Activated CD4-positive, alpha-beta T cell treated with anti-CD3 and anti-CD28 coated beads, Interleukin-2, amount 50 U/mL, for 4 hours (primary cell): ENCODE measurements around the gene TCERG1L.
"Not testable (repeated sequence)": the region's sequence is repeated elsewhere in the genome, so short reads cannot be mapped to it uniquely, and the experiment has no call there.

Source experiments
- DNase-seq, 2 experiments: peaks; one replicate each; pipeline ENCODE4 v3.0.0-alpha.2; 2020

TCERG1L gene

GRCh38 chr10:131079314-131079713 lies 232.2 kb downstream of the TCERG1L start:
- no peak for DNase-seq

- DNase-seq = not testable (repeated sequence)
Measured at GRCh38 chr10:131078882-131079280, 232.6 kb downstream of the TCERG1L start.

GRCh38 chr10:131078131-131078881 lies 233.2 kb downstream of the TCERG1L start:
- no peak for DNase-seq

- DNase-seq = no peak
Measured at GRCh38 chr10:131077724-131078123, 233.8 kb downstream of the TCERG1L start.

GRCh38 chr10:131077031-131077430 lies 234.5 kb downstream of the TCERG1L start:
- no peak for DNase-seq

GRCh38 chr10:131076356-131076755 lies 235.2 kb downstream of the TCERG1L start:
- no peak for DNase-seq

- no peak for DNase-seq
Measured at GRCh38 chr10:131075218-131075770, 236.2 kb downstream of the TCERG1L start.

- no peak for DNase-seq
Measured at GRCh38 chr10:131074682-131075081, 236.8 kb downstream of the TCERG1L start.

- no peak for DNase-seq
Measured at GRCh38 chr10:131073469-131074035, 238.0 kb downstream of the TCERG1L start.

- DNase-seq = no peak
Measured at GRCh38 chr10:131072651-131073468, 238.7 kb downstream of the TCERG1L start.

- no peak for DNase-seq
Measured at GRCh38 chr10:131071721-131072120, 239.8 kb downstream of the TCERG1L start.

GRCh38 chr10:131070856-131071255 lies 240.7 kb downstream of the TCERG1L start:
- no peak for DNase-seq

- no peak for DNase-seq
Measured at GRCh38 chr10:131068760-131069159, 242.8 kb downstream of the TCERG1L start.

- no peak for DNase-seq
Measured at GRCh38 chr10:131068311-131068710, 243.2 kb downstream of the TCERG1L start.

GRCh38 chr10:131067690-131068089 lies 243.8 kb downstream of the TCERG1L start:
- no peak for DNase-seq

- DNase-seq = no peak
Measured at GRCh38 chr10:131065673-131066305, 245.7 kb downstream of the TCERG1L start.

GRCh38 chr10:131063311-131063710 lies 248.2 kb downstream of the TCERG1L start:
- DNase-seq = no peak

GRCh38 chr10:131062621-131063260 lies 248.8 kb downstream of the TCERG1L start:
- no peak for DNase-seq

GRCh38 chr10:131061216-131061615 lies 250.3 kb downstream of the TCERG1L start:
- no peak for DNase-seq

- no peak for DNase-seq
Measured at GRCh38 chr10:131059881-131060280, 251.6 kb downstream of the TCERG1L start.

- no peak for DNase-seq
Measured at GRCh38 chr10:131058799-131059198, 252.7 kb downstream of the TCERG1L start.

GRCh38 chr10:131056781-131057180 lies 254.7 kb downstream of the TCERG1L start:
- DNase-seq = no peak
